ENCODE measurements around the gene ESD.

GRCh38 chr13:46773541-46773940 is 23.4 kb downstream of the ESD start:
- no peak for TF ChIP-seq USF2 (CRISPR knock-in tag; IDR thresholded peaks at IDR 0.05)
- TF ChIP-seq CTCF (IDR thresholded peaks at IDR 0.05): no peak
- no peak for TF ChIP-seq SP1 (CRISPR knock-in tag; conservative IDR thresholded peaks at IDR 0.05)
- no peak for TF ChIP-seq NR3C1 (CRISPR knock-in tag; conservative IDR thresholded peaks at IDR 0.05; ENCODE audit: low read depth)
- no peak for TF ChIP-seq CREB1 (CRISPR knock-in tag; IDR thresholded peaks at IDR 0.05)
- no peak for TF ChIP-seq OVOL2 (CRISPR knock-in tag; IDR thresholded peaks at IDR 0.05; ENCODE audit: borderline replicate concordance)
- TF ChIP-seq RELA (CRISPR knock-in tag; IDR thresholded peaks at IDR 0.05; ENCODE audit: borderline replicate concordance): no peak
- no peak for TF ChIP-seq MLX (CRISPR knock-in tag; IDR thresholded peaks at IDR 0.05)

All from WTC11 (cell line).